Measurements from ENCODE around the gene GZMB. TPM values are rescaled to one million over a fixed set of nuclear protein-coding genes. Genes with fewer than 3 reads are reported as not detected.

GZMB gene
- total RNA-seq, 2 donors from 2014 or later = not detected

DNA sequence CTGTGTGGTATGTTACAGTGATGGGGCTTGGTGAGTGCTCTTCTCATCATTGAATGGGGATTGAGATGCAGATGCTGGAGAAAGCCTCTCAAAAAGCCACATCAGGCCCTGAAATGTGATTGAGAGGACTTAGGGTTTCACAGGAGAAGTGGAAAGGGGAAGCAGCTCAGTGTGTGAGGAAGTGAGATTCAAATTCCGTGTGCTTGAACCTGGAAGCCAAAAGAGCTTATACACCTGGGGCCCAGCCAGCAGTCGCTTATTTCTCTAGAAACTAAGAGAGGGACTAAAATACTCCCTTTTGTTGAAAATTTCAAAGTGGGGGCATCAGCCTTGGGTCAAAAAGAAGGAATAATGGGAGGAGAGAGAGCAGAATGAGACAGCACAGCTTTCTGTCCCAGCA lies 39.1 kb upstream of the GZMB start:
- 49 to 54% methylated on average over 2 of the region's 2 CpGs for WGBS, 2 donors
- no peak for DNase-seq
- H3K36me3 ChIP-seq (replicated peaks in 1 of 2; ENCODE audit: insufficient read depth in 1 of 2, low read depth in 2 of 2) = no peaks in the 10 kb centered on the region
- no peaks in the 10 kb centered on the region for H3K4me1 ChIP-seq
- no peak overlapping the region for H3K4me3 ChIP-seq
- no peak for ATAC-seq
- no peak overlapping the region for H3K27ac ChIP-seq
- H3K27me3 ChIP-seq = no peaks in the 10 kb centered on the region
- intact Hi-C loops (cut with DNase I) = no loop called here
- H3K9me3 ChIP-seq = no peaks in the 10 kb centered on the region
- TF ChIP-seq, protein P1, sequence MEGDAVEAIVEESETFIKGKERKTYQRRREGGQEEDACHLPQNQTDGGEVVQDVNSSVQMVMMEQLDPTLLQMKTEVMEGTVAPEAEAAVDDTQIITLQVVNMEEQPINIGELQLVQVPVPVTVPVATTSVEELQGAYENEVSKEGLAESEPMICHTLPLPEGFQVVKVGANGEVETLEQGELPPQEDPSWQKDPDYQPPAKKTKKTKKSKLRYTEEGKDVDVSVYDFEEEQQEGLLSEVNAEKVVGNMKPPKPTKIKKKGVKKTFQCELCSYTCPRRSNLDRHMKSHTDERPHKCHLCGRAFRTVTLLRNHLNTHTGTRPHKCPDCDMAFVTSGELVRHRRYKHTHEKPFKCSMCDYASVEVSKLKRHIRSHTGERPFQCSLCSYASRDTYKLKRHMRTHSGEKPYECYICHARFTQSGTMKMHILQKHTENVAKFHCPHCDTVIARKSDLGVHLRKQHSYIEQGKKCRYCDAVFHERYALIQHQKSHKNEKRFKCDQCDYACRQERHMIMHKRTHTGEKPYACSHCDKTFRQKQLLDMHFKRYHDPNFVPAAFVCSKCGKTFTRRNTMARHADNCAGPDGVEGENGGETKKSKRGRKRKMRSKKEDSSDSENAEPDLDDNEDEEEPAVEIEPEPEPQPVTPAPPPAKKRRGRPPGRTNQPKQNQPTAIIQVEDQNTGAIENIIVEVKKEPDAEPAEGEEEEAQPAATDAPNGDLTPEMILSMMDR (IDR thresholded peaks at IDR 0.05) = no peak
- TF ChIP-seq POLR2A (IDR thresholded peaks at IDR 0.05) = no peak

DNA sequence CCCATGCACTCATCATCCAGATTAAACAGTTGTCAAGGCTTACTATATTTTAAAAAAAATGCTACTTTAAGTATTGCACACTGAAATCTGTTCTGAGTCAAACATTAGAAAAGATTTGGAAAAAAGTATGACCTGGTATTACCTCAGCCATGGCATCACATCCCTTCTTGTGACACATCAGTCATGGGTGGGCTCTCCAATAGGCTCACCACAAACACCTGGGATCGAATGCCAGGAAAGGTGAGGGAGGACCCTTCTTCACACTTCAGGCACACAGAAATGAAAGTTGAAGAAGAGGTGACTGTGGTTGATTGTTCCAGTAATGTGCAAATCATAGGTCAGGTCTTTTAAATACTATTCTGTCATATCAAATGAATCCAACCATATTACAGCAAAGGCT lies 36.6 kb upstream of the GZMB start:
- intact Hi-C loops (cut with DNase I) = no loop called here
- DNase-seq (no peak), ATAC-seq (no peak)
- TF ChIP-seq POLR2A (IDR thresholded peaks at IDR 0.05) = no peak
- TF ChIP-seq, protein P1 (IDR thresholded peaks at IDR 0.05) = no peak
- H3K4me3 ChIP-seq = no peak overlapping the region
- no peak overlapping the region for H3K27ac ChIP-seq
- no peaks in the 10 kb centered on the region for H3K9me3 ChIP-seq
- no peaks in the 10 kb centered on the region for H3K36me3 ChIP-seq (replicated peaks in 1 of 2; ENCODE audit: insufficient read depth in 1 of 2, low read depth in 2 of 2)
- no peaks in the 10 kb centered on the region for H3K4me1 ChIP-seq
- no peaks in the 10 kb centered on the region for H3K27me3 ChIP-seq
- WGBS, 2 donors = 57 to 64% methylated on average over 1 of the region's 1 CpG

DNA sequence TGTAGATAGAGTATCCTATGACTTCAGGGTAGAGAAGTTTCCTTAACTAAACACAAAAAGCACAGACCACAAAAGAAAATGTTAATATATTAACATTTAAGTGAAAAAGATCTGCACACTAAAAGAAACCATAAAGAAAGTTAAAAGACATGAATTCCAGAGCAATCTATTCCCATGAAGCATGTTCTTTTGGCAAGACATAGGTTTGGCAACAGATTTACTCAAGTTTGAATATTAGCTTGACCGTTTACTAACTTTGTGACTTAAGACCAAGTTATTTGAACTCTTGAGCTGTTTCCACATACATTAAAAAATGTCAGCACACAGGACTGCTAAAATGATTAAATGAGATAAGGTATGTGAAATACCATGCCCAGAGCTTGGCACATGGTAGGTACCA lies 35.7 kb upstream of the GZMB start:
- no peaks in the 10 kb centered on the region for H3K9me3 ChIP-seq
- no peaks in the 10 kb centered on the region for H3K4me1 ChIP-seq
- H3K27ac ChIP-seq = no peak overlapping the region
- no peaks in the 10 kb centered on the region for H3K36me3 ChIP-seq (replicated peaks in 1 of 2; ENCODE audit: insufficient read depth in 1 of 2, low read depth in 2 of 2)
- DNase-seq (no peak), ATAC-seq (no peak)
- no peaks in the 10 kb centered on the region for H3K27me3 ChIP-seq
- TF ChIP-seq POLR2A (IDR thresholded peaks at IDR 0.05) = no peak
- TF ChIP-seq, protein P1 (IDR thresholded peaks at IDR 0.05) = no peak
- intact Hi-C loops (cut with DNase I) = no loop called here
- 24 to 33% methylated on average over 1 of the region's 1 CpG for WGBS, 2 donors
- no peak overlapping the region for H3K4me3 ChIP-seq

DNA sequence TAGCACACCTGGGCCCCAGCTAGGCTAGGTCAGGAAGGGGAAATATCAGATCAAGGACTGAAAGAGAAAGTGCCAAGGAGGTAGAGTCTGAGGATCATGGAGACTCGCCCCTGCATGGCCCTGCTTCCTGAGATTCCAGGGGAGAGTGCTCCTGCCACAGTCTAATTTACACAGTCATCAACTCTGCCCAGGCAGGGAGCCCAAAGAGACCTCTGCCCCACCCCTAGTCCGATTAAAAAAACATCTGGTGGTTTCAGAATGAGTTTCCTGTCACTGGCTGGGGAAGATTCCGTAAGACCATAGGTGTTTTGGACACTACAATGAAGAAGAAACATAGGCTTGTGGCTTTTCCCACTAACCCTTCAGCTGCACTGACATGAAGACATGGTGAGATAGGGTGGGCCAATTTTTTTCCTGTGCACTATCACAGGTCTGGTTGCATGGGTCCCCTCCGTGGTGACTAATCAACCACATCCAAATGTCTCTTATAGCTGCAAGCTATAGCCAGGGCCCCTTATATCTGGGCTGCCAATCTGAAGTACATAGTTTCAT lies 31.5 kb upstream of the GZMB start:
- TF ChIP-seq, protein P1 (IDR thresholded peaks at IDR 0.05) = no peak
- TF ChIP-seq POLR2A (IDR thresholded peaks at IDR 0.05) = no peak
- no peak for ATAC-seq
- DNase-seq = no peak
- no peaks in the 10 kb centered on the region for H3K27me3 ChIP-seq
- H3K4me1 ChIP-seq = no peaks in the 10 kb centered on the region
- H3K36me3 ChIP-seq (replicated peaks in 1 of 2; ENCODE audit: insufficient read depth in 1 of 2, low read depth in 2 of 2) = no peaks in the 10 kb centered on the region
- WGBS, 2 donors = 57 to 73% methylated on average over 4 of the region's 4 CpGs
- H3K27ac ChIP-seq = no peak overlapping the region
- no peaks in the 10 kb centered on the region for H3K9me3 ChIP-seq
- intact Hi-C loops (cut with DNase I) = no loop called here
- no peak overlapping the region for H3K4me3 ChIP-seq

DNA sequence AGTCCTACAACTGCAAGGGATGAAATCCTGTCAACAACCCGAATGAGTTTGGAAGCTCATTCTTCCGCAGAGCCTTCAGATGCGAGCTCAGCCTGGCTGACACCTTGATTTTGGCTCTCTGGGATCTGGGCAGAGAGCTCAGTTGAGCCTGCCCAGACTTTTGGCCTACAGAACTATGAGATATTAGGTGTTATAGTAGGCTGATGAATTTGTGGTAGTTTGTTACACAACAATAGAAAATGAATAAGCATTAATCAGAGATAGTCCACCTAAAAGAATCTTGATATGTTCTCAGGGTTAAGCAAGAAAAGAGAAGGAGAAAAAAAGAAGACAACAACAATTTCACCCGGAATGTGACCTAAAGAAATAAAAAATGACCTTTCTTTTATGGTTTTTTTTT lies 30.4 kb upstream of the GZMB start:
- no peak for TF ChIP-seq POLR2A (IDR thresholded peaks at IDR 0.05)
- TF ChIP-seq, protein P1 (IDR thresholded peaks at IDR 0.05) = no peak
- Histone ChIP-seq H3K27ac (no peak overlapping the region), H3K4me1 (no peaks in the 10 kb centered on the region), H3K9me3 (no peaks in the 10 kb centered on the region), H3K36me3 (replicated peaks in 1 of 2; ENCODE audit: insufficient read depth in 1 of 2, low read depth in 2 of 2) (no peaks in the 10 kb centered on the region), H3K4me3 (no peak overlapping the region), H3K27me3 (no peaks in the 10 kb centered on the region)
- intact Hi-C loops (cut with DNase I) = no loop called here
- DNase-seq = no peak
- no peak for ATAC-seq
- WGBS, 2 donors = 78 to 79% methylated on average over 3 to 4 of the region's 4 CpGs
